Spleen (tissue), 11 donors: ENCODE data around the gene CCDC194. TPM values are rescaled to one million over a fixed set of nuclear protein-coding genes. Genes with fewer than 3 reads are reported as not detected.

ENCODE experiments used
- DNase-seq: peaks from one replicate; pipeline ENCODE4 v3.0.0-alpha.2; 2020
- H3K27ac ChIP-seq, 8 donors: fragments of 200-600 bp; sonication (generic) in 7 of 8; 1 replicate in 4 of 8; 2 replicates in 4 of 8; pipeline versions ENCODE4 v1.5.0 to v1.8.0; 2016 to 2021; ENCODE audit warnings: inconsistent platforms in 4 of 8, mild to moderate bottlenecking in 4 of 8, moderate library complexity in 1 of 8
- H3K27me3 ChIP-seq, 7 donors: fragments of 200-600 bp; sonication (generic) in 6 of 7; replicated peaks in 1 of 7; 1 replicate in 4 of 7; 2 replicates in 3 of 7; pipeline versions ENCODE4 v1.5.0 to v1.8.0; 2016 to 2021; ENCODE audit warnings: inconsistent platforms in 3 of 7, mild to moderate bottlenecking in 1 of 7
- H3K36me3 ChIP-seq, 6 donors: fragments of 200-600 bp; sonication (generic) in 5 of 6; 1 replicate in 4 of 6; 2 replicates in 2 of 6; pipeline versions ENCODE4 v1.5.0 to v1.8.0; 2016 to 2021; ENCODE audit warnings: inconsistent platforms in 2 of 6
- H3K4me1 ChIP-seq, 6 donors: fragments of 200-600 bp; sonication (generic) in 5 of 6; 1 replicate in 3 of 6; 2 replicates in 3 of 6; pipeline versions ENCODE4 v1.5.0 to v1.8.0; 2016 to 2021; ENCODE audit warnings: inconsistent platforms in 3 of 6
- H3K4me3 ChIP-seq, 8 donors: fragments of 200-600 bp; sonication (generic) in 7 of 8; 1 replicate in 4 of 8; 2 replicates in 4 of 8; pipeline versions ENCODE4 v1.5.0 to v1.8.0; 2016 to 2021; ENCODE audit warnings: inconsistent platforms in 4 of 8, mild to moderate bottlenecking in 4 of 8, moderate library complexity in 2 of 8
- H3K9me3 ChIP-seq, 8 donors: fragments of 200-600 bp; sonication (generic) in 7 of 8; 1 replicate in 4 of 8; 2 replicates in 4 of 8; pipeline versions ENCODE4 v1.5.0 to v1.8.0; 2016 to 2021; ENCODE audit warnings: inconsistent platforms in 4 of 8
- POLR2A ChIP-seq, 3 donors: fragments of 450-650 bp; IDR thresholded peaks; one replicate each; pipeline ENCODE4 v1.5.1; 2017; ENCODE audit warnings: antibody characterized with exemption in 3 of 3, mild to moderate bottlenecking in 1 of 3
- POLR2AphosphoS5 ChIP-seq, 3 donors: sonication (generic); formaldehyde crosslinking; IDR thresholded peaks; one replicate each; pipeline ENCODE4 v1.5.1; 2017; ENCODE audit warnings: antibody characterized with exemption in 3 of 3
- WGBS, 5 donors: extraction: QIAGEN DNeasy Blood & Tissue Kit in 3 of 5; methylation state at CpG; one replicate each; pipeline versions ENCODE4 v1.1.5 to v1.1.7; 2013 to 2018; 5-methylcytosine and 5-hydroxymethylcytosine counted together
- intact Hi-C: fragments of 100-400 bp; cut with DNase I; formaldehyde crosslinking; loops from one replicate; pipeline ENCODE4 v1.15.0; 2023; ENCODE audit warnings: low total_unique reads
- polyA plus RNA-seq, 3 donors: library from polyadenylated mRNA; stranded (reverse); fragments of 200-250 nt; gene quantifications; one replicate each; pipeline ENCODE4 v1.2.1, GENCODE V29; 2013
- total RNA-seq, 7 donors: library from RNA; depleted of rRNA in 3 of 7; stranded (reverse); fragments of >200 nt in 3 of 7; fragmentation: NEBNext Ultra II Directional in 4 of 7; extraction: Animal tissue kit (Norgen Biotek cat#: 25700) in 4 of 7; gene quantifications; one replicate each; pipeline versions ENCODE4 v1.1.0 to v1.2.1, GENCODE V29; 2016 to 2021
- TF ChIP-seq, protein P1 (sequence below), 11 experiments: fragments of 200-600 bp in 7 of 11; fragments of 450-650 bp in 4 of 11; sonication (generic) in 4 of 11; IDR thresholded peaks in 8 of 11; conservative IDR thresholded peaks in 3 of 11; 1 replicate in 7 of 11; 2 replicates in 4 of 11; pipeline versions ENCODE4 v1.4.0 to v1.8.0; 2016 to 2021; ENCODE audit warnings: antibody characterized with exemption in 11 of 11, inconsistent platforms in 4 of 11, mild to moderate bottlenecking in 1 of 11
- donor health status: healthy with polysubstance abuse.
- donor health status: DM: no; HTN: no; CAD: no; lungs with moderate emphysema.
- donor health status: DM: no; HTN: no; CAD: no.
- donor health status: Bipolar disorder and iron deficiency.
- donor health status: healthy.
- donor health status: DM: no; HTN: no; CAD: no.
- donor health status: DM: yes; HTN: yes; CAD: no.

Gene CCDC194
- total and polyA plus RNA-seq, 10 donors, result 0.13 to 2.2 (median 1.4) TPM; not detected in 1

DNA sequence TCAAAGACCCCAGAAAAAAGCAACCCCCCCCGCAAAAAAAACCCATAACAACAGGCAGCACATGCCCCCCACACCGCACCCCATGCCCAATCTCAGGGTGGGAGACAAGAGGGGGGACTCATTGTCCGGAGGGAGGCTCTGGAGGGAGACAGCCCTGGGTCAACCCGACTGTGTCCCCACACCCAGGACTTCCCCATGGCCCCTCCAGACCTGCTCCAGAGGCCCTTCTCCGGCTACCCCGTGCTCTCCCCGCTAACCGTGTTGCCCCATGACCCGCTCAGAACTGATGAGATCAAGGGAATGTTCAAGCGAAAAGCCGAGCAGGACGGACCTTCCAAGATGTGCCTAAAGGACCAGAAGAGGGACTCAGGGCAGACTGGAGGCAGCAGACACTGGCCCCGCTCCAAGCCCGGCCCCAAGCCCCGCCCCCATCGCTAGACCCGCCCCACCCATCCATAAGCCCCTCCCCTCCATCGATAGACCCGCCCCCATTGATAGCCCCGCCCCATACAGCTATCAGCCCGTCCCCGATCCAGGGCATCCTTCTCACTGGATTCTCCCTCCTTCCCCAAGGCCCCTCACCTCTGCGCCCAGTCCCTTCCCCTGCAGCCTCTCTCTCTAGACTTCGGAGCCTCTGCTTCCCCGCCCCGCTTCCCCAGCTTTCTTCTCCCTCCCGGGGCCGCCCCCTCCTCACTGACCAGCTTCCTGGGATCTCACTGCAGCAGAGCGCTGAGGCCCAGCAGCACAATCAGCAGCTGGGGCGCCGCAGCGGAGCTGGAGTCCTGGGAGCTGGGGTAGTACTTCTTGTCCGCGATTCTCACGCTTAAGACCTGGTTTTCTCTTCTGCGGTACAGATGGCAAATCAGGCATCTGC, 9.2 kb upstream of the CCDC194 start:
- TF ChIP-seq, protein P1, sequence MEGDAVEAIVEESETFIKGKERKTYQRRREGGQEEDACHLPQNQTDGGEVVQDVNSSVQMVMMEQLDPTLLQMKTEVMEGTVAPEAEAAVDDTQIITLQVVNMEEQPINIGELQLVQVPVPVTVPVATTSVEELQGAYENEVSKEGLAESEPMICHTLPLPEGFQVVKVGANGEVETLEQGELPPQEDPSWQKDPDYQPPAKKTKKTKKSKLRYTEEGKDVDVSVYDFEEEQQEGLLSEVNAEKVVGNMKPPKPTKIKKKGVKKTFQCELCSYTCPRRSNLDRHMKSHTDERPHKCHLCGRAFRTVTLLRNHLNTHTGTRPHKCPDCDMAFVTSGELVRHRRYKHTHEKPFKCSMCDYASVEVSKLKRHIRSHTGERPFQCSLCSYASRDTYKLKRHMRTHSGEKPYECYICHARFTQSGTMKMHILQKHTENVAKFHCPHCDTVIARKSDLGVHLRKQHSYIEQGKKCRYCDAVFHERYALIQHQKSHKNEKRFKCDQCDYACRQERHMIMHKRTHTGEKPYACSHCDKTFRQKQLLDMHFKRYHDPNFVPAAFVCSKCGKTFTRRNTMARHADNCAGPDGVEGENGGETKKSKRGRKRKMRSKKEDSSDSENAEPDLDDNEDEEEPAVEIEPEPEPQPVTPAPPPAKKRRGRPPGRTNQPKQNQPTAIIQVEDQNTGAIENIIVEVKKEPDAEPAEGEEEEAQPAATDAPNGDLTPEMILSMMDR (IDR thresholded peaks at IDR 0.05 in 8 of 11, conservative IDR thresholded peaks at IDR 0.05 in 3 of 11), result no peak
- TF ChIP-seq POLR2A (IDR thresholded peaks at IDR 0.05) (no peak), POLR2AphosphoS5 (IDR thresholded peaks at IDR 0.05) (no peak)
- peaks cover 0 to 56% (median 29%) of the 10 kb centered on the region in 6 donors for H3K36me3 ChIP-seq
- no peaks in the 10 kb centered on the region for H3K27me3 ChIP-seq
- H3K9me3 ChIP-seq, result no peaks in the 10 kb centered on the region
- H3K27ac ChIP-seq, result peak overlapping the region in 6 of 8 donors; percentile 92 to 97 (median 94)
- peak overlapping the region; percentile 60 to 80 (median 70) for H3K4me3 ChIP-seq
- peaks cover 21 to 73% (median 49%) of the 10 kb centered on the region in 6 donors for H3K4me1 ChIP-seq
- intact Hi-C loops, result no loop called here
- 60 to 68% (median 61%) methylated on average over 34 to 35 of the region's 36 CpGs for WGBS, 5 donors
- no peak for DNase-seq

DNA sequence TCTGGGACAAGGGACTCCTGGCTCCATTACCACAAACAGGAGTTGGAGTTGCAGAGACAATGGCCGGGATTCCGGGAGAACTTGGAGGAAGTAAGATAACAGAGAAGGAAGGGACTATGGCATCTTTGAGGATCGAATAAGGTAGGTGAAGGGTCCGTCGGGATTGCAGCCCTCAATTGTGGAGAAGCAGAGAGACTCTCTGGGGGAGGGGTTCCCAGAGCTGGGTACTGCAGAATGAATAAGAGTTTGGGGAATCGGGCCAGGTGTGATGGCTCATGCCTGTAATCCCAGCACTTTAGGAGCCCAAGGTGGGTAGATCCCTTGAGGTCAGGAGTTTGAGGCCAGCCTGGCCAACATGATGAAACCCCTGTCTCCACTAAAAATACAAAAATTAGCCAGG, 7.6 kb upstream of the CCDC194 start:
- TF ChIP-seq POLR2AphosphoS5 (IDR thresholded peaks at IDR 0.05) (no peak), POLR2A (IDR thresholded peaks at IDR 0.05) (no peak)
- TF ChIP-seq, protein P1 (IDR thresholded peaks at IDR 0.05 in 8 of 11, conservative IDR thresholded peaks at IDR 0.05 in 3 of 11), result no peak
- Histone ChIP-seq H3K4me1 (peaks cover 14 to 57% (median 33%) of the 10 kb centered on the region in 6 donors), H3K4me3 (no peak overlapping the region), H3K9me3 (no peaks in the 10 kb centered on the region), H3K27me3 (no peaks in the 10 kb centered on the region), H3K27ac (peak overlapping the region in 2 of 8 donors; percentile 21 to 28), H3K36me3 (peaks cover 0 to 71% (median 29%) of the 10 kb centered on the region in 6 donors)
- intact Hi-C loops, result no loop called here
- DNase-seq, result no peak
- 74 to 93% (median 80%) methylated on average over 6 of the region's 6 CpGs for WGBS, 5 donors

DNA sequence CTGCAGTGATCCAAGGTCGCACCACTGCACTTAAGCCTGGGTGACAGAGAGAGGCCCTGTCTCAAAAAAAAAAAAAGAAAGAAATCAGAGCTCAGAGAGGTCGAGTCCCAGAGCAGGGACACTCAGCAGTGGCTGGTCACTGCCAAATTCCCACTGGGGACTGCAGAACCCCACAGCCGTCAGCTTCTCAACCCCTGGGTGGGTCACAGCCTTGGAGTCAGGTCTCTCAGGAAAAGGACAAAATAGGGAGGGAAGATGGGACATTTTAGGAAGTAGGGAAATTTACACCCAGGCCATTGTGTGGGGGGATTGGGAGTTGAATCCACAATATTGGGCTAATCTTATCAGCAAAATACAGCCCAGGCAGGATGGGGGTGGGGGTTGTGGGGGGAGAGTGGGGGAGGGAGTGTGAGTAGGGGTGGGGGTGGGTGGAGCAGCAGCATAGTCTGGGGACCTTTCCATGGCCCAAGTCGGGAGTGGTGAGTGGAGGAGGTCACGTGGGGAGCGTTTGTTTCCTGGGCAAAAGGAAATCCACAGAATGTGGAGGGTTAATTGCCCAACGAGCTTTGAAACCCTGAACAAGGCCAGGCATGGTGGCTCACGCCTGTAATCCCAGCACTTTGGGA, 5.0 kb upstream of the CCDC194 start:
- 41 to 72% (median 60%) methylated on average over 8 of the region's 8 CpGs for WGBS, 5 donors
- peaks cover 17 to 48% (median 27%) of the 10 kb centered on the region in 6 donors for H3K4me1 ChIP-seq
- H3K27ac ChIP-seq, result peak overlapping the region in 2 of 8 donors; percentile 11 to 50
- no peaks in the 10 kb centered on the region for H3K27me3 ChIP-seq
- H3K4me3 ChIP-seq, result no peak overlapping the region
- no peak for DNase-seq
- TF ChIP-seq POLR2AphosphoS5 (IDR thresholded peaks at IDR 0.05) (no peak), POLR2A (IDR thresholded peaks at IDR 0.05) (no peak)
- TF ChIP-seq, protein P1 (IDR thresholded peaks at IDR 0.05 in 8 of 11, conservative IDR thresholded peaks at IDR 0.05 in 3 of 11), result no peak
- H3K36me3 ChIP-seq, result peaks cover 0 to 71% (median 29%) of the 10 kb centered on the region in 6 donors
- H3K9me3 ChIP-seq, result no peaks in the 10 kb centered on the region
- intact Hi-C loops, result loop anchor here (5.0 kb wide), 1 partner anchor 68 kb away; no protein-coding TSS in a partner anchor
